Cardiac muscle cell (in vitro differentiated cells and primary cell): ENCODE measurements around the gene TBC1D5. TPM values are rescaled to one million over a fixed set of nuclear protein-coding genes. Genes with fewer than 3 reads are reported as not detected.

Experiments used
- DNase-seq, 2 donors: peaks; one replicate each; pipeline versions ENCODE4 v3.0.0 to v3.0.0-alpha.2; 2010 to 2017; ENCODE audit warnings: low read depth in 1 of 2, low spot score in 1 of 2
- H3K27ac ChIP-seq: fragments of 200-600 bp; sonication (generic); 2 replicates; pipeline ENCODE4 v1.5.1; 2016
- H3K27me3 ChIP-seq: fragments of 200-600 bp; sonication (generic); 2 replicates; pipeline ENCODE4 v1.6.0; 2016; ENCODE audit warnings: control low read depth
- H3K36me3 ChIP-seq: fragments of 200-600 bp; sonication (generic); 2 replicates; pipeline ENCODE4 v1.5.1; 2016; ENCODE audit warnings: control low read depth
- H3K4me1 ChIP-seq: fragments of 200-600 bp; sonication (generic); 2 replicates; pipeline ENCODE4 v1.8.1; 2017; ENCODE audit warnings: low read depth, mild to moderate bottlenecking, mixed run types
- H3K4me3 ChIP-seq: fragments of 200-600 bp; sonication (generic); 2 replicates; pipeline ENCODE4 v1.5.1; 2016; ENCODE audit warnings: mild to moderate bottlenecking
- H3K9me3 ChIP-seq: fragments of 200-600 bp; sonication (generic); 2 replicates; pipeline ENCODE4 v1.5.1; 2017; ENCODE audit warnings: low read depth, mild to moderate bottlenecking, control low read depth
- CTCF ChIP-seq: IDR thresholded peaks from 2 replicates; pipeline ENCODE4 v1.5.1; 2012; ENCODE audit warnings: low read depth, mild to moderate bottlenecking, low read length
- polyA plus RNA-seq: library from polyadenylated mRNA; unstranded; fragments of >200 nt; fragmentation: Nextera tagmentation; extraction: Ambion mirVana; gene quantifications from 2 replicates; pipeline ENCODE4 v1.2.1, GENCODE V29; 2016
- total RNA-seq: library from RNA; depleted of rRNA; stranded (reverse); fragments of >200 nt; gene quantifications from 2 replicates; pipeline ENCODE4 v1.2.3, GENCODE V29; 2016

Gene TBC1D5
- total and polyA plus RNA-seq, 2 experiments from 2014 or later, result 34.5 to 66.6 TPM

- Histone ChIP-seq H3K9me3 (no peaks in the 10 kb centered on the region), H3K36me3 (no peaks in the 10 kb centered on the region), H3K4me3 (no peak overlapping the region), H3K4me1 (no peaks in the 10 kb centered on the region), H3K27ac (no peak overlapping the region), H3K27me3 (no peaks in the 10 kb centered on the region)
- DNase-seq, result peak in 1 of 2 donors; percentile 19
- no peak for TF ChIP-seq CTCF
Measured at GRCh38 chr3:17292556-17292955, 449.9 kb downstream of the TBC1D5 start.

GRCh38 chr3:17290894-17291293 lies 451.5 kb downstream of the TBC1D5 start:
- no peak for TF ChIP-seq CTCF
- DNase-seq, result no peak
- no peaks in the 10 kb centered on the region for H3K4me1 ChIP-seq
- no peak overlapping the region for H3K27ac ChIP-seq
- no peak overlapping the region for H3K4me3 ChIP-seq
- no peaks in the 10 kb centered on the region for H3K36me3 ChIP-seq
- H3K27me3 ChIP-seq, result no peaks in the 10 kb centered on the region
- H3K9me3 ChIP-seq, result no peaks in the 10 kb centered on the region

- no peak for TF ChIP-seq CTCF
- Histone ChIP-seq H3K27ac (no peak overlapping the region), H3K36me3 (no peaks in the 10 kb centered on the region)
Measured at GRCh38 chr3:17288839-17289399, 453.5 kb downstream of the TBC1D5 start.

GRCh38 chr3:17287006-17287689 lies 455.3 kb downstream of the TBC1D5 start:
- no peak for DNase-seq
- Histone ChIP-seq H3K4me3 (no peak overlapping the region), H3K27ac (no peak overlapping the region), H3K27me3 (no peaks in the 10 kb centered on the region), H3K4me1 (no peaks in the 10 kb centered on the region), H3K9me3 (no peaks in the 10 kb centered on the region), H3K36me3 (no peaks in the 10 kb centered on the region)
- no peak for TF ChIP-seq CTCF

More at GRCh38 chr3:17288839-17289399, 453.5 kb downstream of the TBC1D5 start:
- Histone ChIP-seq H3K9me3 (no peaks in the 10 kb centered on the region), H3K27me3 (no peaks in the 10 kb centered on the region), H3K4me3 (no peak overlapping the region), H3K4me1 (no peaks in the 10 kb centered on the region)
- DNase-seq, result no peak

GRCh38 chr3:17278006-17278405 lies 464.4 kb downstream of the TBC1D5 start:
- H3K4me3 ChIP-seq, result no peak overlapping the region

More at GRCh38 chr3:17278006-17278405, 464.4 kb downstream of the TBC1D5 start:
- DNase-seq, result no peak
- Histone ChIP-seq H3K9me3 (no peaks in the 10 kb centered on the region), H3K4me1 (no peaks in the 10 kb centered on the region), H3K36me3 (no peaks in the 10 kb centered on the region), H3K27ac (no peak overlapping the region), H3K27me3 (no peaks in the 10 kb centered on the region)
- no peak for TF ChIP-seq CTCF
